22Rv1 (cell line): ENCODE results near the gene STK40.

Experiments used
- ZFX ChIP-seq: fragments of 450-650 bp; IDR thresholded peaks from 2 replicates; pipeline ENCODE4 v1.6.1; 2017; ENCODE audit warnings: antibody characterized with exemption, borderline replicate concordance
- TF ChIP-seq, protein P1 (sequence below): fragments of 450-650 bp; IDR thresholded peaks from 2 replicates; pipeline ENCODE4 v1.5.1; 2017; ENCODE audit warnings: mild to moderate bottlenecking

DNA sequence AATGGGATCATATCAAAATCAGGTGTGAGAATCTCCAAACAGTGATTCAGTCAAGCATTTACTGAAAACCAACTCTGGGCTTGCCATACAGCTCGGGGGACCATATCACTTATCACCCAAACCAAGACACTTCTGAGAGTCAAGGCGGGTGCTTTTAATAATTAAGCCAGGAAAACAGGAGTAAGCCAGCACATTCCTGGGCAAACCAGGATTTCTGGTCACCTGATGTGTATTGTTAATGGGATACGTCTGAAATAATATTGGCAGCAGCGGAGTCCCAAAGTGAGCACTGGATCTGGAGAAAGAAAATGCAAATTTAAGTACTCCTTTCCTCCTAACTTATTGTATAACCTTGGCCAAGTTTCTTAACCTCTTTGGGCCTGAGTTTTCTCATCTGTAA, 46.9 kb upstream of the STK40 start:
- TF ChIP-seq, protein P1, sequence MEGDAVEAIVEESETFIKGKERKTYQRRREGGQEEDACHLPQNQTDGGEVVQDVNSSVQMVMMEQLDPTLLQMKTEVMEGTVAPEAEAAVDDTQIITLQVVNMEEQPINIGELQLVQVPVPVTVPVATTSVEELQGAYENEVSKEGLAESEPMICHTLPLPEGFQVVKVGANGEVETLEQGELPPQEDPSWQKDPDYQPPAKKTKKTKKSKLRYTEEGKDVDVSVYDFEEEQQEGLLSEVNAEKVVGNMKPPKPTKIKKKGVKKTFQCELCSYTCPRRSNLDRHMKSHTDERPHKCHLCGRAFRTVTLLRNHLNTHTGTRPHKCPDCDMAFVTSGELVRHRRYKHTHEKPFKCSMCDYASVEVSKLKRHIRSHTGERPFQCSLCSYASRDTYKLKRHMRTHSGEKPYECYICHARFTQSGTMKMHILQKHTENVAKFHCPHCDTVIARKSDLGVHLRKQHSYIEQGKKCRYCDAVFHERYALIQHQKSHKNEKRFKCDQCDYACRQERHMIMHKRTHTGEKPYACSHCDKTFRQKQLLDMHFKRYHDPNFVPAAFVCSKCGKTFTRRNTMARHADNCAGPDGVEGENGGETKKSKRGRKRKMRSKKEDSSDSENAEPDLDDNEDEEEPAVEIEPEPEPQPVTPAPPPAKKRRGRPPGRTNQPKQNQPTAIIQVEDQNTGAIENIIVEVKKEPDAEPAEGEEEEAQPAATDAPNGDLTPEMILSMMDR = no peak
- no peak for TF ChIP-seq ZFX
